Glomerular visceral epithelial cell (primary cell): Measurements from ENCODE around the gene TMEM163.
"Not testable (repeated sequence)": the region's sequence is repeated elsewhere in the genome, so short reads cannot be mapped to it uniquely, and the experiment has no call there.

Source experiments
- DNase-seq: peaks from one replicate; pipeline ENCODE4 v3.0.0-alpha.2; 2016; ENCODE audit errors: extremely low spot score

TMEM163 gene

DNA sequence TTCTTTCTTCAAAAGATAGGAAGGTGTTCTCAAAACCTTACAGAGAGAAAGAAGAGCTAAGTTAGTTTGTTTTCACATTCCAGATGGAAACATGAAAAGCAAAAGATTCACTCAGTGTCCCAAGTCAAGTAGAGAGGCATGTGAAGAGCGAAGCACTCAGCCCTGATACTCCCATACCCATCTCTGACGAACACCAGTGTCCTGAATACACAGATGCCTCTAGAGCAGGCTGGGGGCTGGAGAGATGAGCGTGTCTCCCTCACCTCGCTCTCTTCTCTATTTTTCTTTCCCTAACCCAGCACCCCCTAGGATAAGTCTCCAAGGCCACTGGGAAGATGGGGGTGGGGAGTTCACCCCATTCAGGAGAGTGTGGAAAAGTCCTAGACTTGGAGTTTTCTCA lies 227.8 kb downstream of the TMEM163 start:
- DNase-seq: no peak

DNA sequence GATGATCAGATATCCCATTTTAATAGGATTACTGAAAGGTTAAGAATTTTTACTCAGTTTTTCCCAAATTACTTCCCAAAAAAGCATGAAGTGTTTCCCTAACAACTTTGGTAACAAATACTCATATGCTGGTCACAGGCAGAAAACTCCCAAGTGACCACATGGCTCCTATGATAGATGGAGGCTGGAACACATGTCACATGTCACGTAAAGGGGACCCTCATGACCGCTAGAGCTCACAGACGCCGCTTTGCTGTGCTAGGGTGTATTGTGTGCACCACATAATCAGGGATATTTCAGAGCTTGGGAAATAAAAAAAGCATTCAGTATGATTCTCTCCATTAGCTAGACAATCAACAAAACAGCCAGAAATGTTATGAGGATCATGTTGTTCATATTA lies 228.2 kb downstream of the TMEM163 start:
- no peak for DNase-seq

DNA sequence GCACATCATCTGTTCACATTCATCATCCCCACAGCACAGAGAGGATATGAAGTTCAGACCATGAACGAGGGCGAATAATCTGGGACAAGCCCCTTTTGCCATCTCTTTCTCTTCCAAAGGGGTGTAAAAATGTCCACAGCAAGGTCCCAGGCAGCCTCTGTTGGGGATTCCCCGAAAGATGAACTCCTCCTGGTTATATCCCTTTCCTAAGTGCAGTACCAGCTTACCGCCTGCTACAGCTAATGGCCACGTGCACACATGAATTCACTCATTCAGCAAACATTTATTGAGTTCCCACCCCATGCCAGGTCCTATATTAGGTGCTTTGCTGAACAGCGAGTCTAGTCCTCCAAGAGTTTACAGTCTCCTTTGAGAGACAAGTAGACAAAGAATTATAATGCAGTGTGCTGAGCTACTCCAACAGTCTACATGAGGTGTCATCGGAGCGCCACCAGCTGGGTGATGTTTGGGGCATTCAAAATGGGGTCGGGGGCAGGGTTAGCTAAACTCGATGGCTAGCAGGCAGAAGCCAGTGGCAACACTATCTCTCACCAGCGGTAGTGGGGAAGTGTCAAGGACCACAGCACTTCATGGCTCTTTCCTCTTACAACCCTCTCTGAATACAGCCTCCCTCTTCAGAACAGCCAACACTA lies 228.9 kb downstream of the TMEM163 start:
- DNase-seq: no peak

DNA sequence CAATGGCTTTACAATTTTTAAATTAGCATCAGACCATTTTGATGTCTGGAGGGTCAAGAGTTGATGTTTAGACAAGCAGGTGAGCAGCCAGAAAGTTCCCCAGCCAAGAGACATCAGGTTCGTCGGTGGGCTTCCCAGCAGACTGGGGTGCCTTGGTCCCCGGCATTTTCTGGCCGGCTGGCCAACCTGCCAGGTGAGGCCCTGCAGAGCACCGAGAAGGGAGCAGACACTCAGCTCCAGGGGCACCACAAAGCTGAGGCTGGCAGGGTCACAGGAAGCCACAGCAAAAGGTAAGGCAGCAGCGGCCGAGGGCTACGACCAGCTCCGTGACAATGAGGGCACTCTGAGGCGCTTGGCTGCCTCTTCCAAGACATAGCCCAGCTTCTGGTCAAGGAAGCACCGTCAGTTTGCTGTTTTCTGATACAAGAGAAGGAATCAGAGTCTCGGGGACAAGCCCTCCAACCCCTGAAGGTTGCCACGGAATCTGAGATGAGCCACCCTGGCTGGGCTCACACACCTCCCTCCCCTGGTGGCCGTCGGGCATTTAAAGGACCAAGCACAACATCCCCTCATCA lies 235.9 kb downstream of the TMEM163 start:
- DNase-seq: no peak

- DNase-seq: no peak
Observed at GRCh38 chr2:134482131-134482723, 236.6 kb downstream of the TMEM163 start.

DNA sequence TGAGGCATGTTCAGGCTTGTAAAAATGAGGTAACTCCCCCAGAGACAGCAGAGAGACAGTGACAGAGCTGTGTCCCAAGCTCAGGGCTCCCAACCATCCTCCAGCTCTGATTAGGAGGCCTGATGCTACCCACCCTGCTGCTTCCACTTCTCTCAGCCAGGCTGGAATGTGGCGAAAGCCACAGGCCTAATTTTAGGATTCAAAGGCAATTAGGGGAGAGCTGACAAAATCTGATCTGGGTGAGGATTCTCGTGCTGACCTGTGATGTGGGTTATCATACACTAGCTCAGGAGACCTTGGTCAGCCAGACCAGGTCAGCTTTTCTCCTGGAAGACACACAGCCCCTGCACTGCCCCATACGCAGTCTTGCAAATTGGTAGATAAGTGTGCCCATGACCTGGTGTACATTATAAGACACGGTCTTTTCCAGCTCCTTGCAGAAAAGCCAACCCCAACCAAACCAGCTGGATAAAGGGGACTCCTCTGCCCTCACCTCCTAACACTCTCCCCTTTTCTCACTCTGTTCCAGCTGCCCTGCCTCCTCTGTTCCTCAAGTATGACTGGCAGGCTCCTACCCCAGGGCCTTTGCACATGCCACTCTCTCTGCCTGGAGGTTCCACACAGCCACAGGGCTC lies 239.0 kb downstream of the TMEM163 start:
- DNase-seq: no peak

- DNase-seq: not testable (repeated sequence)
Observed at GRCh38 chr2:134476982-134477381, 241.8 kb downstream of the TMEM163 start.

- no peak for DNase-seq
Observed at GRCh38 chr2:134470561-134471168, 248.1 kb downstream of the TMEM163 start.

DNA sequence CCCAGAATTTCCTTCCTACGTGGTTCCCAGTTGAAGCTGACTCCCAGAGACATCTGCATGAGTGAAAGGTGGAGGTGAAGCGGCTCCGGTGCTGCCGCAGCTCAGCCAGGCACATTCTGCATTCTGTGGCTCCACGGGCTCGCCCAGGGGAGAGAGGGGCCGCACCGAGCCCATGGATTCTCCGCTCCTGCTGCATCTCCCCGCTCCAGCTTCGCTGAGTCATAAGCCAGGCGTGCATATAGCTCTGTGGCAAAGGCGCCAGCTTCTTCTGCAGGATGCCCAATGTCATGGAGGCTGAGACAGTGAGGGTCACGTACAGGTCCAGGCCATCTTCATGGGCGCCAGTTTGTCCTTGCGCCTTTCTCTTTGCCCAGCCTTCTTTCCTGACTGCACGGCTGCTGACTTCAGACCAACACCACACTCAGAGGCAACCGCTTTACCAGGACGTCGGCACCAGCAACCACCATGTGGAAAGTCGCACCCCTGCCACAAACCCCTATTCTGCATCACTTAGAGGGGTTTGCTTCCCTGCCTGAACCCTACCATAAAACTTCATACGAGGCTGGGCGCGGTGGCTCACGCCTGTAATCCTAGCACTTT lies 249.2 kb downstream of the TMEM163 start:
- DNase-seq: no peak

- DNase-seq: no peak
Observed at GRCh38 chr2:134468776-134469175, 250.0 kb downstream of the TMEM163 start.

DNA sequence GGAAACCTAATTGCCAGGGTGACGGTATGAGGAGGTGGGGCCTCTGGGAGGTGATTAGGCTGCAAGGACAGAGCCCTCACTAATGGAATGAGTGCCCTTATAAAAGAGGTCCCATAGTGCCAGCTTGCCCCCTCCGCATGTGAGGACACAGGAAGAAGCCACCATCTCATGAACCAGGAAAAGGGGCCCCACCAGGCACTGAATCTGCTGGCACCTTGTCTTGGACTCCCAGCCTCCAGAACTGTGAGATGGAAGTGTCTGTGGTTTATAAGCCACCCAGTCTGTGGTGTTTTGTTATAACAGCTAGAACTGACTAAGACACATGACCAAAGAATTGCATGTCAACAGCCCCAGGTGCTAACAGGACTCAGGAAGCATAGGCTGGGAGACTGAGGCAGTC lies 250.6 kb downstream of the TMEM163 start:
- no peak for DNase-seq

GRCh38 chr2:134466141-134466540 lies 252.7 kb downstream of the TMEM163 start:
- peak; percentile 44 for DNase-seq

GRCh38 chr2:134465228-134466105 lies 253.3 kb downstream of the TMEM163 start:
- no peak for DNase-seq

DNA sequence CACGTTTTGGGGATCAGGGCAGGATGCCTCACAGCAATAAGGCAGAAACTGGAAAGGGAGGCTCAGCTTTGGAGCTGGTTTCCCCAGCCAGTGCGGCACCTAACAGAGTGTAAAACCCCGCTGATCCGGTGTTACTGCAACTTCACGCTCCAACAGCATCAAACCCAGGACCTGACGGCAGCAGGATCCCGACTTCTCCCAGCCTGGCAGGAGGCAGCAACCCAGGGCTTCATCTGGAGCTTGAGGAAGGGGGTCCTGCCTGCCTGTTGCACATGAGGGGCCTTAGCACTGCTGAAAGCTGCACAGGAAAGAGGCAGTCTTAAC lies 255.1 kb downstream of the TMEM163 start:
- no peak for DNase-seq

DNA sequence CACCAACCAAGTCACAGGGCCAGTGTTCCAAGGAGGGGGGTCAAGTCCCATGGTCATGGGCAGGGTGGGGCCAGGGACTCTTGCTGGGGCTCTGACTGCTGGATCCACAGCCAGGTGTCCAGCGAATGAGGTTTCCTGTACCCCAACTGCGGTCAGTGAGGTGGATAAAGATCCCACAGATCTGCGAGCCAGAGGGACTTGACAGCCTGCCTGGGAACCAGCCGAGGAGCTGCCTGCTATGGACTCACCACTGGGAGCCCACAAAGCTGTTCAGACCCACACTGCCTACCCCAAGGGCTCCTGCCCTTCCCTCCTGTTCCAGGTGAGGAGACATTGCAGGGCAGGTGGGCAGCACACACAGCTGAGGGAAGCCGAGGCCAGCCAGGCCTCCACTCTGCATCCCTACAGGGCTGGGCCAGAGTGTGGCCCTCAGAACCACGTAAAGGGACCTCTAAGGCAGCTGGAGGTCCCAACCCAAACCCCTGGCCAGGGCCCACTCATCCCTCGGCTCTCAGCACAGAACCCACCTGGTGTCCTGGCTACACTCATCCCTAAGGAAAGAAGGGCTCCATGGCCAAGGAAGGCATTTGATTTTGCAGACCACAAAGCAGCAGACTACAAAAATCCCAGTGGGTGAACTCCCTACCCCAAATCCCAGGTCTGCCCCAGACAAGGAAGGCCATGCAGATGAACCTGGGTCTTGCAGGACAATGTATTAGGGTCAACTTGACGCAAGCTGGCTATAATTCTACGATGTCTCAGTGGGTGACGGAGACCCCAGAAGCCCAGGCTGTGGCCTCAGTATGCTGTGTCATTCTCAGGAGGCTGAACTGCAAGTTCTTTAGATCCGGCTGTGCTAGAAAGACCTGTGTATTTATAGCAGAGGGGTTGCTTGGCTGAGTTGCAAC lies 255.8 kb downstream of the TMEM163 start:
- no peak for DNase-seq

- no peak for DNase-seq
Observed at GRCh38 chr2:134462275-134462674, 256.5 kb downstream of the TMEM163 start.

GRCh38 chr2:134461511-134461910 lies 257.3 kb downstream of the TMEM163 start:
- DNase-seq: peak; percentile 81

GRCh38 chr2:134460583-134460998 lies 258.2 kb downstream of the TMEM163 start:
- DNase-seq: peak; percentile 79

DNA sequence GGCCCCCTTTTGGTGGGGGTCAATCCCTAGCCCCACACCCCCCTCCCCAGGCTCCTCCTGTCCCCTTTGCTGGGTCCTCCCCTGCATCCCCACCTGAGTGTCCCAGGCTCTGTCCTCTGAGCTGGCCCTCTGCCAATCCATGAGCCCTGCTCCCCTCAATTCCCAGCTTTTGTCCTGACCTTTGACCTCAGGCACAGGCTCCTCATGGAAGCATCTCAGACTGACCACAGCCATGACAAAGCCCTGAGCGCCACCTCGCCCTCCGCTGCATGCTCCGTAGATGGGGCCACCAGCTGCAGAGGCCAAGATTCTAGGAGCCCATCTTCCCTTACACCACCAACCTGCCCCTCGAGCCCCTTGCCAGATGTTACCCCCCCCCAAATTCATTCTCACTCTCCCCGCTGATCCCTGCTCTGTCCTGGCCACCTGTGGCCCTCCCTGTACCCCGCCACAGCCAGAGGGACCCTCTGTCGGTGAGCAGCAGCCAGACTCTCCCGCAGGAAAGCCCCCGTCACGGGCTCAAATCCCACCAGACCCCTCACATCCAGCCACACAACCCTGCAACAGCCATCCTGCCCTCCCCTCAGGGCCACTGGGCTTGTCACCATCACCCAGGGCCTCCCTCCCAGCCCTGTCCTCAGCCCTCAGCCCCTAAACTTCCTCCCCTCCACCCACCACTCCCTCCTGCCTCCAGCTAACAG lies 258.9 kb downstream of the TMEM163 start:
- no peak for DNase-seq

- DNase-seq: no peak
Observed at GRCh38 chr2:134458950-134459349, 259.9 kb downstream of the TMEM163 start.
